ENCODE data around the gene PSMD1. TPM values are rescaled to one million over a fixed set of nuclear protein-coding genes. Genes with fewer than 3 reads are reported as not detected.

Gene PSMD1
- total and polyA plus RNA-seq, 2 of the 8 experiments (the other 6 are each of a cell fraction or from before 2014, with no cell fraction given), result 179 to 272 TPM

DNA sequence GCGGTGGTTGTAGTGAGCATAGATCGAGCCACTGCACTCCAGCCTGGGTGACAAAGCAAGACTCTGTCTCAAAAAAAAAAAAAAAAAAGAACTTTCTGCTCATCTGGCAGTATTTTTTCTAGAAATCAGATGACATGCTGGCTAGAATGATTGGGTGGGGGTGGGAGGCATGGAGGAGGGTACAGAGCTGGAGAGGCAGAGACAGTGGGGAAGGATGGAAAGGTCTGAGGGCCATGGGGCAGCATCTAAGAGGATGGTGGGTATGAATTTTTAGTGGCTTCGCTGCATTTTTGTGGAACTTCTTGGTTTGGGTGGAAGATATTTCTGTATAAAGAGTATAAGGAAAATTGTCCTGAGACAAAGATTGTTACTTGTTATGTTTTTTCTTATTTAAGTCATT lies 165.1 kb downstream of the PSMD1 start:
- H3K9ac ChIP-seq (replicated peaks in 1 of 4; ENCODE audit: extremely low read depth in 1 of 4, low read depth in 3 of 4, low read length in 3 of 4), result no peak overlapping the region
- no peak overlapping the region for H3K4me3 ChIP-seq (ENCODE audit: extremely low read depth in 1 of 4, insufficient read depth in 2 of 4, low read depth in 3 of 4, low read length in 4 of 4)
- no peaks in the 10 kb centered on the region for H3K23me2 ChIP-seq (ENCODE audit: low read depth, low read length)
- no peaks in the 10 kb centered on the region for H3K79me2 ChIP-seq (ENCODE audit: control insufficient read depth in 1 of 2, insufficient read depth in 2 of 2, low read length in 2 of 2)
- ChIA-PET CTCF (ENCODE audit: partially characterized antibody) (interaction anchor here (12.5 kb wide), 1 partner anchor 184 kb away, joined by 218 read pairs; no protein-coding TSS in a partner anchor), POLR2A (ENCODE audit: partially characterized antibody) (no interaction called here)
- no peaks in the 10 kb centered on the region; a peak in 1 of 7 replicates for H3K4me1 ChIP-seq (replicated peaks in 1 of 4; ENCODE audit: control insufficient read depth in 3 of 4, insufficient read depth in 4 of 4, low read length in 3 of 4)
- H3K4me2 ChIP-seq (ENCODE audit: insufficient read depth in 1 of 2, low read depth in 2 of 2, low read length in 2 of 2), result no peak overlapping the region
- no peak overlapping the region for H3K4ac ChIP-seq (replicated peaks; ENCODE audit: insufficient read length, low read depth, low read length)
- no peaks in the 10 kb centered on the region for H3K79me1 ChIP-seq (ENCODE audit: low read depth, low read length)
- FAIRE-seq, result no peak
- no peak overlapping the region for H2BK5ac ChIP-seq (ENCODE audit: low read depth, low read length)
- no peak overlapping the region for H3K27ac ChIP-seq (ENCODE audit: low read depth, low read length)
- no peak overlapping the region for H2BK12ac ChIP-seq (ENCODE audit: low read depth, low read length)
- no peak for DNase-seq (ENCODE audit: low read depth in 1 of 2, low spot score in 2 of 2)
- peaks cover 0 to 22% (median 10%) of the 10 kb centered on the region in 4 experiments; a peak in 4 of 8 replicates for H3K36me3 ChIP-seq (ENCODE audit: control insufficient read depth in 2 of 4, insufficient read depth in 4 of 4, low read length in 3 of 4)
- H3K9me3 ChIP-seq (ENCODE audit: insufficient read depth in 2 of 2, low read depth in 1 of 2, low read length in 1 of 2), result no peaks in the 10 kb centered on the region
- no peak overlapping the region for H3K56ac ChIP-seq (replicated peaks; ENCODE audit: insufficient read length, low read depth, low read length)
- no peak overlapping the region for H4K8ac ChIP-seq (ENCODE audit: extremely low read depth, insufficient read depth, low read length)
- H2BK120ac ChIP-seq (replicated peaks; ENCODE audit: low read depth, low read length), result no peak overlapping the region
- no peak overlapping the region for H3K18ac ChIP-seq (ENCODE audit: extremely low read depth, low read length)
- no peaks in the 10 kb centered on the region for H4K20me1 ChIP-seq (replicated peaks in 1 of 2; ENCODE audit: control insufficient read depth in 1 of 2, insufficient read depth in 2 of 2, low read length in 2 of 2)
- no peak overlapping the region for H3K14ac ChIP-seq (ENCODE audit: insufficient read length)
- TF ChIP-seq, protein P1, sequence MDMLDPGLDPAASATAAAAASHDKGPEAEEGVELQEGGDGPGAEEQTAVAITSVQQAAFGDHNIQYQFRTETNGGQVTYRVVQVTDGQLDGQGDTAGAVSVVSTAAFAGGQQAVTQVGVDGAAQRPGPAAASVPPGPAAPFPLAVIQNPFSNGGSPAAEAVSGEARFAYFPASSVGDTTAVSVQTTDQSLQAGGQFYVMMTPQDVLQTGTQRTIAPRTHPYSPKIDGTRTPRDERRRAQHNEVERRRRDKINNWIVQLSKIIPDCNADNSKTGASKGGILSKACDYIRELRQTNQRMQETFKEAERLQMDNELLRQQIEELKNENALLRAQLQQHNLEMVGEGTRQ (IDR thresholded peaks at IDR 0.05; ENCODE audit: low read length), result no peak
- TF ChIP-seq CTCF (IDR thresholded peaks at IDR 0.05; ENCODE audit: control extremely low read depth in 1 of 3, insufficient read depth in 1 of 3, low read depth in 1 of 3, low read length in 3 of 3) (no peak), TBP (IDR thresholded peaks at IDR 0.05; ENCODE audit: low read depth, low read length) (no peak), POU5F1 (IDR thresholded peaks at IDR 0.05; ENCODE audit: low read depth, low read length) (no peak)
- no peaks in the 10 kb centered on the region for H3K27me3 ChIP-seq (replicated peaks in 1 of 4; ENCODE audit: control insufficient read depth in 3 of 4, extremely low read depth in 1 of 4, insufficient read depth in 3 of 4, low read length in 3 of 4)
- H4K91ac ChIP-seq (replicated peaks; ENCODE audit: insufficient read length, low read length), result no peak overlapping the region
- no peak overlapping the region for H2AFZ ChIP-seq (ENCODE audit: low read length)
- no peak overlapping the region for H4K5ac ChIP-seq (ENCODE audit: insufficient read length, low read depth, low read length)
- no peak overlapping the region for H2BK20ac ChIP-seq (ENCODE audit: low read length)
- H2BK15ac ChIP-seq (ENCODE audit: low read length), result no peak overlapping the region
- H2AK5ac ChIP-seq (ENCODE audit: low read depth, low read length), result no peak overlapping the region
- H3K23ac ChIP-seq (ENCODE audit: insufficient read length), result no peak overlapping the region
- WGBS, 2 experiments (ENCODE audit: extremely low coverage in 1 of 2, insufficient coverage in 1 of 2, insufficient read length in 1 of 2, insufficient replicate concordance in 2 of 2, low coverage in 1 of 2, low lambda C conversion rate in 2 of 2, missing lambda C conversion rate in 1 of 2), result 86% methylated on average over 3 of the region's 3 CpGs; no CpG with 5 or more reads in 1 of the 2 experiments
